NK-92 (cell line): Measurements from ENCODE around the gene TPM1.

Experiments
- DNase-seq: peaks from one replicate; lab custom pipeline; 2025; ENCODE audit not compliant: unreplicated experiment; lab: John Stamatoyannopoulos, UW

The TPM1 gene

DNA sequence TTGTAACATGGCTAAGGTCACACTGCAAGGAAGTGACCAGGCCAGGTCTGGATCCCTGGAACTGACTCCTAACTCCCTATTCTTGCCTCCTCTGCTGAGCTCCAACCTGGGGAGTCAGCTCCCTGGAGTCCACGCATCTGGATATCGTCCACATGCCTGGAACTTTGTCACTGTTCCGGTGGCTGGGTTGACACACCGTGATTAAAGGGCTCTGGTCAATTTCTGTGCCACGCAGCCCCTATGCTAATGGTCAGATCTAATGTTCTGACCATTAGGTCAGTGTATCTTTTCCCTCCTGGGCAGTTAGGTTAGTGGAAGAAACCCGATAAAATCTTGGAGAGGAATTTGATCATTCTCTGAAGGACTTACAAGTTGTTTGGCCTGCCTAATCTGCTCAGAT is 1.6 kb upstream of the TPM1 start:
- DNase-seq, result no peak

GRCh38 chr15:63041402-63041973 is 1.1 kb upstream of the TPM1 start:
- no peak for DNase-seq

GRCh38 chr15:63042877-63043334 is 359 bp downstream of the TPM1 start:
- no peak for DNase-seq

- no peak for DNase-seq
Observed at GRCh38 chr15:63043335-63044076, 959 bp downstream of the TPM1 start.

- DNase-seq, result no peak
Observed at GRCh38 chr15:63044077-63044644, 1.6 kb downstream of the TPM1 start.

- no peak for DNase-seq
Observed at GRCh38 chr15:63044645-63045464, 2.3 kb downstream of the TPM1 start.

GRCh38 chr15:63045465-63045840 is 2.9 kb downstream of the TPM1 start:
- no peak for DNase-seq

DNA sequence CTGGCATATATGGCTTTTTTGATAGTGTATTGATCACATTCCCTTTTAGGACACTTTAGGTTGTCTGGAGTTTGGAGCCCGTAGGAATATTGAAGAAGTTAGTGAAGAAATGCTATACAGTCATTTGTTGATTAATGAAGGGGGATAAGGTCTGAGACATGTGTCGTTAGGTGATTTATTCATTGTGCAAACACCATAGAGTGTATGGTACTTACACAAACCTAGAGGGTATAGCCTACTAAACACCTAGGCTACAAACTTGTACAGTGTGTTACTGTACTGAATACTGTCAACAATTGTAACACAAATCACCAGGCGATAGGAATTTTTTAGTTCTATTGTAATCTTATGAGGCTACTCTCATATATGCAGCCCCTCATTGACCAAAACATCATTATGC is 3.3 kb downstream of the TPM1 start:
- no peak for DNase-seq

DNA sequence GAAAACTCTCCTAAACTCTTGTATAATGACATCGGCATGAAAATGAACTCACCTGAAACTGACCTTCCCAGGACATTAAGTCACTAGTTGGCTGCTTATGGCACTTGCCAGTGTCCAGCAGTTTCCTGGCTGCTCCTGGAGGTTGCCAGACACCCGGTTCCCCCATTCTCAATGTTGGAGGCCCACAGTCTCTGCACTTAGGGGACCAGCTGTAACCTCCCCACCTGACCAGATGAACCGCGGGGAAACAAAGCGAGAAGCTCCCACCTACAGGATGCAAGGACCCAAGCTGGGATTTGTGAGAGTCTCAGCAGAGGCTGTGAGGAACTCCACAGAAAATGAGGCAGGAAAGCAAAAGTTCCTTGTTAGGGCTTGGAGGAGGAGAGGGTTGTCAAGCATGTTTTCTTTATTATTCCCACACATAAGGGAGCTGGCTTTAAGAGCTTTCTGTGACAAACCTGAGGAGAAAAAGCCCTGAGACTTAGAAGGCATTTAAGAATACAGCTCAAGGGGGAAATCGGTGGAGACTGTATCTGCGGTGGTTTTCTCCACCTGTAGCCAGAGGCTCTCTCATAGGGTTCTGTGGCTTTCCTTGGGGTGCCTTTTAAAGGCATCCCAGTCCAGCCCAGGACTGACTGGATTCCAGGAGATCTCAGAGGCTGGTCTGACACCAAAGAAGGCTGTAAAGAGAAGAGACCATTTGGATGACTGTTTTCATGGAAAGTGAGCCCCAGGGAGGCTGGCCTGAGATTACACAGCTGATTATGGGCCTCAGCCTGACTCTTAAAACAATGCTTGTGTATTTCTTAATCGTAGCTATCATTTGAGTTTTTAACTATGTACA is 4.6 kb downstream of the TPM1 start:
- DNase-seq, result no peak

- DNase-seq, result no peak
Observed at GRCh38 chr15:63047792-63048114, 5.2 kb downstream of the TPM1 start.

GRCh38 chr15:63048115-63048775 is 5.7 kb downstream of the TPM1 start:
- peak; percentile 10 for DNase-seq

DNA sequence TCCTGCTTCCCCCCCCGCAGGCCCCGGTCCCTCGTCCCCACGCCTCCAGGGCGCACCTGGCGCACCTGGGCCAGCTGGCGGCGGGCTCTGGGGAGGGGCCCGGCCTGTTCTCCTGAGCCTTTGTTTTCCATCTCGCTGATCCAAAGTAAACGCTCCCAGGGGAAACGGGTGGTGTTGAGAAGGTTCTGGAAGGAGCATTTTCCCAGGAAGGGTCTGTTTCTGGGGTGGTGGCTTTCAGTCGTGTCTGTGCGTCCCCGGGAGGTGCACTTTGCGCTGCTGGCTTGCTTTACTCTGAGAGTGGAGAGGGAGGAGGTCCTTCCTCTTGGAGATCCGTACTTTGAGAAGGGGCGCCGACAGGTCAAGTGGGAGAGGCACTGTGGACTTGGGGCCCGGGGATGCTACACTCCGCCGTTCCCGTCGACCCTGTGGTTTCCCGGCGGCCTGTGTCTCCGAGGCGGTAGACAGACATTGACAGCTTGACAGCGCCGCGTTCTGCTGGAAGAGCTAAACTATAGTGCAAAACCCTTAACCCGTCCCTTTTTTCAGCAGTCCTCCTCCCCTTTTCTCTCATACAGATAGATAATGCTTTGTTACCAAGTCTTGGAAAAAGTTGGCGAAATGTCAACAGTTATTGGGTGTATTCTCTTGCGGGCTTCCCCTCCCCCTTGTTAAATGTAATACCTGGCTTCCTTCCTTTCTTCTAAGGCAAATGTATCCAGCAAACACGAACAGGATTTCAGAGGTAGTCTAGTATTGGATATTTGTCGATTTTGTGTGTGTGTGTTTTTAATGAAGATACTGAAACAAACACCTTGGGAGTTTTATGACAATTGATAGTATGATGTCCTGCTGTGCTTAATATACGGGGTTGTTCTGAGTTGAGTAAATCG is 6.5 kb downstream of the TPM1 start:
- DNase-seq, result no peak

DNA sequence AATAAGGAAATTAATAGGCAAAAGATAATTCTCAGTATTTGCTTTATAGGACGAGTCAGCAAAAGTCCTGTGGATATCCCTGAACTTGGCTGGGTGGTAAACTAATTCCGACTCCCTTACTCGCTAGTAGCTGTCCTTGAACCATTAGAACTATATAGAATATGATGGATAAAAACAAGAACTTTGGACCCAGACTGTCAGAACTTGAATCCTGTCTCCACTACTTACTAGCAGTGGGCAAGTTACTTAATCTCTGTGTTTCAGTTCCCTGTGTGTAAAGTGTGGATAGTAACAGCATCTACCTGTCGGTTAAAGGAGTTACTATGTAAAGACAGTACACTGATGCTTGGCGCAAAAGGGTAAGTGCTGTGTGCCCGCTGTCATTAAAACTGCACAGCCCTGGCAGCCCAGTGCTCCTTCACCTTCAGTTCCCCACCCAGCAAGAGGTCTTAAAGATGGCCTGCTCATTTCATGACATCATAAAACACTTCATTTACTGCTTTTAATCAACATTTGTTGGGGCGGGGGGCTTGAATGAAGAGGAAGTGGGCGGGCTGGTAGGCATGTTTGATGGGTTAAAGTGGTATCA is 7.3 kb downstream of the TPM1 start:
- no peak for DNase-seq

DNA sequence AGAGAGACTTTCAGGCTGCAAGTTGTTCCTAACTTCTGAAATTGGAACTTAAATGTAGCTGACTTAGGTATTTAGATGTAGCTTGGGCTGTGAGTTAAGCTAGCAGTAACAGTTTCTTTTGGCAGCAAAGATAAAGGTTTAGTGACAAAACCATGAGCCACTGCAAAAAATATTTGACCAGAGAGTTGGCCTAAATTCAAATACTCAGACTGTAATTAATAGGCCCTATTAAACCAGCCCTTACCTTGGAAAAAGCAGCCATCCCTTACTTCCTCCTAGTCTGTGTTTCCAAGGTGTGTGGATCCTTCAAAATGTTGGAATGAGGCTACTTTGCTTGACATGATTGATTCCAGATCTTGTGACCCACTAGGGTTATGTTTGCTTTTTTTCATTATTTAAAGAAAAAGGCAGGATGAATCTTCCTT is 8.2 kb downstream of the TPM1 start:
- DNase-seq, result no peak

DNA sequence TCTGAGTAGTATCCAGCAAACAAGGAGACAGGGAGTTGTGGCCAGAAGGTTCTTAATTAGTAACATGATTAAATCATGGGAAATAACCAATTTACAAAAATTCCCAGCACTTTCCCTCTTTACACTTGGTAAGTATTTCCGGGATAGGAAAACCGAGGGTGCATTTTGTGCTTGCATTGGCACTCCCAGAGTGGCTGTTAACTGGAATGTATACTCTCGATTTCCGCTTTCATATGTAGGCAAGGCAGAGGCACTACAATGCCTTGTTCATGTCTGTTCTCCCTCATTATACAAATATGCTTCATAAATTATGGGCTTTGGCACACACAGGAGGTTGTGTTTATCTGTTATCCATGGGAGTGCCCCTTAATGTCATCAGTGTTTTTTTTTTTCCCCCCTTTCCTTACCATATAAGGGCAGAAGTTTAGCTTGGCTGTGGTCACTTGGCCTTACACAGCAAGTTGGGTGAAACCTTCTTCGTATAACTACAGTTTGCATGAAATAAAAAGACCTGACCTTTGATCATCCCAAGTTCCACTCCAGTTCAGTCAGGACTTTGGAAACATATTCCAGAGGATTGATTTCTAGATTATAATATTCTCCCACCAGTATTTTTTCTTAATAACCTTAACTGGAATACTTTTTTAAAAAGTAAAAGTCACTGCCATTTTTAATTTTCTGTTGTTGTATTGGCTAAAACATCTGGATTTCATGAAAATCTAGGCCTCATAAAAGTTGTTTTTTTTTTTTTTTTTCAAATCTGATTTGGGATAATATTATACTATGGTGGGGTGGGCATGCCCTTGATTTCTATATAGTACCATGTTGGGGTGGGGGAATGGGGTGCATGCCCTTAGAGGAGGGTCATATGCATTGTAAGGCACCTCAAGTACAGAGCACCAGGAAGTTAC is 8.9 kb downstream of the TPM1 start:
- no peak for DNase-seq

GRCh38 chr15:63052077-63052841 is 9.7 kb downstream of the TPM1 start:
- no peak for DNase-seq

DNA sequence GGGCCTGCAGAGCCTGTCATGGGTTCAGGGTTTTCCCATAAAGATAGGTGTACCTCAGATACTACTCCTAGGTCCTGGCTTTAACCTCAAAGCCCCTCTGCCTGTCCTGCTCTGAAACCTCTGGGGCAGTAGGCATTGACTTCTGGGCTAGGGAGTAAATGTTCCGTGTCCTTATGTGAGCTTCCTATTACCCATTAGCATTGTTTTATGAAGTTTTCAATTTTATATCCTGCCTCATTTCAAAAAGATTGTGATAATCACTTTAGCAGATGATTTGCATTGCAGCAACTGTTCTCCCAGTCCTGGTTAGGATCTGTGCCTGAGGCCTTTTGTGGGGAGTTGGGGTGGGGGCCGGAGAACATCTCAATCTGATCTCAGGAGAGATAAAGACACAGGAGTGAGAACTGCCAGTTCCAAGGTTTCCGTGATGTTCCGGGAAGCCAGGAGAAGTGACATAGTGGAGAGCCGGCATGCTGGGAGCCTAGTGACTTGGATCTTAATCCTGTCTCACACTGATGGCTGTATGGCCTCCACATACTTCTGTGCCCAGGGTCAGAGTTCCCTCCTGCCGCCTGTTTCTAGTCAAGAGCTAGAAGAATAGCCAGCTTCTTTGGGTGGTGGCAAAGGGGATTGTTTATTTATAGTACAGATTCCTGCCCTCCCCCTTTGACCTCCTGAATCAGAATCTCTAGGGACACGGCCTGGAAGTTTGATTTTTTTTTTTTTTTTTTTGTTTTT is 10.6 kb downstream of the TPM1 start:
- no peak for DNase-seq
